ENCODE data around the gene ART3.

- no peak for TF ChIP-seq EZH2 (IDR thresholded peaks at IDR 0.05; ENCODE audit: low read depth, low read length, severe bottlenecking)
- TF ChIP-seq CHD1 (IDR thresholded peaks at IDR 0.05; ENCODE audit: low read depth, low read length): no peak
- TF ChIP-seq CTCF (IDR thresholded peaks at IDR 0.05; ENCODE audit: control extremely low read depth in 1 of 3, insufficient read depth in 1 of 3, low read depth in 1 of 3, low read length in 3 of 3): no peak
- TF ChIP-seq NRF1 (IDR thresholded peaks at IDR 0.05; ENCODE audit: low read depth, low read length): no peak
- TF ChIP-seq YY1 (IDR thresholded peaks at IDR 0.05; ENCODE audit: low read depth, low read length): no peak
- TF ChIP-seq, protein P1, sequence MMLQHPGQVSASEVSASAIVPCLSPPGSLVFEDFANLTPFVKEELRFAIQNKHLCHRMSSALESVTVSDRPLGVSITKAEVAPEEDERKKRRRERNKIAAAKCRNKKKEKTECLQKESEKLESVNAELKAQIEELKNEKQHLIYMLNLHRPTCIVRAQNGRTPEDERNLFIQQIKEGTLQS (IDR thresholded peaks at IDR 0.05; ENCODE audit: insufficient read depth, low read depth, low read length): no peak
- no peak for TF ChIP-seq POLR2AphosphoS5 (IDR thresholded peaks at IDR 0.05; ENCODE audit: low read depth, low read length)
- TF ChIP-seq JUND (IDR thresholded peaks at IDR 0.05; ENCODE audit: low read length): no peak
- TF ChIP-seq RAD21 (IDR thresholded peaks at IDR 0.05 in 1 of 2, conservative IDR thresholded peaks at IDR 0.05 in 1 of 2; ENCODE audit: low read depth in 2 of 2, low read length in 2 of 2): no peak
- no peak for TF ChIP-seq RXRA (IDR thresholded peaks at IDR 0.05; ENCODE audit: insufficient read depth, low read depth, low read length)
- no peak for TF ChIP-seq SAP30 (IDR thresholded peaks at IDR 0.05; ENCODE audit: insufficient read depth, insufficient replicate concordance, low read length)
Measured at GRCh38 chr4:76066546-76066945, 8.0 kb upstream of the ART3 start.
